Activated naive CD4-positive, alpha-beta T cell (primary cell): Measurements from ENCODE around the gene CDC14A.
"Not testable (repeated sequence)": the region's sequence is repeated elsewhere in the genome, so short reads cannot be mapped to it uniquely, and the experiment has no call there.

Experiments
- DNase-seq, 4 experiments: peaks; one replicate each; lab custom pipeline; 2025; lab: John Stamatoyannopoulos, UW

Gene CDC14A, protein sequence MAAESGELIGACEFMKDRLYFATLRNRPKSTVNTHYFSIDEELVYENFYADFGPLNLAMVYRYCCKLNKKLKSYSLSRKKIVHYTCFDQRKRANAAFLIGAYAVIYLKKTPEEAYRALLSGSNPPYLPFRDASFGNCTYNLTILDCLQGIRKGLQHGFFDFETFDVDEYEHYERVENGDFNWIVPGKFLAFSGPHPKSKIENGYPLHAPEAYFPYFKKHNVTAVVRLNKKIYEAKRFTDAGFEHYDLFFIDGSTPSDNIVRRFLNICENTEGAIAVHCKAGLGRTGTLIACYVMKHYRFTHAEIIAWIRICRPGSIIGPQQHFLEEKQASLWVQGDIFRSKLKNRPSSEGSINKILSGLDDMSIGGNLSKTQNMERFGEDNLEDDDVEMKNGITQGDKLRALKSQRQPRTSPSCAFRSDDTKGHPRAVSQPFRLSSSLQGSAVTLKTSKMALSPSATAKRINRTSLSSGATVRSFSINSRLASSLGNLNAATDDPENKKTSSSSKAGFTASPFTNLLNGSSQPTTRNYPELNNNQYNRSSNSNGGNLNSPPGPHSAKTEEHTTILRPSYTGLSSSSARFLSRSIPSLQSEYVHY

DNA sequence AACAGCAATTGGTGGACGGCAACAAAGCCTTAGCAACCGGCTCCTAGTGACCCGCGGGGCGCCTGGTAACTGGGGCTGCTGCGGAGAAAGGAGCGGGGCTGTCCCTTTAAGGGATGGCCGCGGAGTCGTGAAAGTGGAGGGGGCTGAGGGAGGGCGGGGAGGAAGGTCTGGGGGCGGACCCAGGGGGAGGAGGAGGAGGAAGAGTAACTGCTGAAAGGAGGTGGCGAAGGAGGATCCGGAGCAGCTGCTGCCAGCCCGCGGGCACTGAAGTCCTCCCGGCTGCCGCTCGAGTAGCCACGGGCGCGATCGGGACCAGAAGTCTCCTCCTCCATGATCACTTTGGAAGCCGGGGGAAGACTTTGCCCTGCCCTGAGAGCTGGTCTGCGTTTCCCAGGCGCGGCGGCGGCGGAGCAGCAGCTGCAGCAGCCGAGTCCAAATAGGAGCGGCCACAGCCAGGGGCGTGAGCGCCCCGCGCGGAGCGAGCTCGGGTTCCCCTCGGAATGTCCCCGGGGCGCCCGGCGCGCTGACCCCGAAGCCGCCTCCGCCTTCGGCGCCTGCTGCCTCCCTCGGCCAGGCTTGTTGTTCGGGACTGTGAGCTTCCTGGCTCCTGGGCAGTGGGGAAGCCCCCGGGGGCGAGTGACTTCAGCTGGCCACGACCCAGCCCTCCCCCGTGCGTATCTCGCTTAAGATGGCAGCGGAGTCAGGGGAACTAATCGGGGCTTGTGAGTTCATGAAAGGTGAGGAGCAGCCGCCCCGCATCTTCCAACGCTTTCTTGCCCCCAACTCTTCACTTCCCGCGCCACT lies at the start of gene CDC14A:
TSS of gene CDC14A (plus strand) at position 240 of the 804 bp plus-strand sequence. CDS start at position 689, 449 bp downstream.
- DNase-seq: peak; percentile 46 to 81 (median 60)

DNA sequence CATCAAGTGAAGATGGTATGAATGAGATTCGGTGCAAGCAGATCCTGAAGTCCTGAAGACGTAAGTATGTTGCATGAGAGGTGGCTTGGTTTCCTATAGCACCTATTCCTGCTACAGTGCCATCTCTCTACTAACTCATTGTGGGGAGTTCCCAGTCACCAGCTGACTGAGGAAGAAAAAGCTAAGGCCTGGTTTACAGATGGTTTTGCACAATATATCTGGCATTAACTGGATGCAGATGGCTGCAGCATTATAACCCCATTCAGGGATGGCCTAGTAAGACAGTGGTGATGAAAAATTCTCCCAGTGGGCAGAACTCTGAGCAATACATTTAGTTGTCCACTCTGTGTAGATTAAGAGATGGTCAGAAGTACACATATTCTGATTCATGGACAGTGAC lies 49.6 kb upstream of the CDC14A start:
- no peak for DNase-seq

DNA sequence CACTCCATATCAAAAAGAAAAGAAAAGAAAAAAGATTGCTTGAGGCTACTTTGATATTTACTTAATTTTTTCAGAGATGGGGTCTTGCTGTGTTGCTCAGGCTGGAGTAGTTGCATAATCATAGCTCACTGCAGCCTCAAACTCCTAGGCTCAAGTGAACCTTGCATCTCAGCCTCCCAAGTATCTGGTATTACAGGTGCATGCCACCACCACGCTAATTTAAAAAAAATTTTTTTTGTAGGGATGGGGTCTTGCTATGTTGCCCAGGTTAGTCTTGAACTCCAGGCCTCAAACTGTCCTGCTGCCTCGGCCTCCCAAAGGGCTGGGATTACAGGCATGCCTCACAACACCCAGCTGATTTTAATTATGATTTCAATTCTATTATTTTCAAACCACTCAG lies 48.1 kb upstream of the CDC14A start:
- no peak for DNase-seq

DNA sequence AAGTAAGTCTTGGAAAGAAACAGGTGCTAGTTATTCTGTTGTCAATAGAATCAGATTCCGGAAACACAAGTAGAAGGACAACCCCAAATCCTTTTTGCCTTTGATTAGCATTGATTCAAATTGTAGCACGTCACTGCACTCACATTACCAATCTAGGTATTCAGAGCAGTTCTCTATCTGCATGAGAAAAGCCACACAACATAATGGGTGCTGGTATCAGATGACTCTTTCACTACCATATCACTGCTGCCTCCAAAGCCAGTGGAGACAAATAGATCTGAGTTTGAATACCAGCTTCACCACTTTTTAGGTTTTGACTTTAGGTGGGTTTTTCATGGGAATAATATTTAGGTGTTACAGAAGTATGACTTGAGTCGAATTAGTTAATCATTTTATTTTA lies 47.4 kb upstream of the CDC14A start:
- DNase-seq: no peak

DNA sequence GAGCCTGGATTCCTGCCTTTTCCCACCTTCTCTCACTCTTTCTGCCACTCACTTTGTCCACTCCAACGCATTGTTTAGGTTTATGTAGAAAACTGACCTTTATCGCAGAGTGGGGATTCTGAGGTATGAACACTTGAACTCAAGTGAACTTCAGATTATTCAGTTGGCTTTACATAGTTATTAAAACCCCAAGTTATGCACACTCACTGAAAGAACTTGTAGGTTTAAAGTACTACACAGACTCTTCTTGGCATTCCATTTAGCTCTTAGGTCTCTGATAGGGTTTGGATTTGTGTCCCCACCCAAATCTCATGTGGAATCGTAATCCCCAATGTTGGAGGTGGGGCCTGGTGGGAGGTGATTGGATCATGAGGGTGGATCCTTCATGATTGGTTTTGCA lies 46.4 kb upstream of the CDC14A start:
- no peak for DNase-seq

DNA sequence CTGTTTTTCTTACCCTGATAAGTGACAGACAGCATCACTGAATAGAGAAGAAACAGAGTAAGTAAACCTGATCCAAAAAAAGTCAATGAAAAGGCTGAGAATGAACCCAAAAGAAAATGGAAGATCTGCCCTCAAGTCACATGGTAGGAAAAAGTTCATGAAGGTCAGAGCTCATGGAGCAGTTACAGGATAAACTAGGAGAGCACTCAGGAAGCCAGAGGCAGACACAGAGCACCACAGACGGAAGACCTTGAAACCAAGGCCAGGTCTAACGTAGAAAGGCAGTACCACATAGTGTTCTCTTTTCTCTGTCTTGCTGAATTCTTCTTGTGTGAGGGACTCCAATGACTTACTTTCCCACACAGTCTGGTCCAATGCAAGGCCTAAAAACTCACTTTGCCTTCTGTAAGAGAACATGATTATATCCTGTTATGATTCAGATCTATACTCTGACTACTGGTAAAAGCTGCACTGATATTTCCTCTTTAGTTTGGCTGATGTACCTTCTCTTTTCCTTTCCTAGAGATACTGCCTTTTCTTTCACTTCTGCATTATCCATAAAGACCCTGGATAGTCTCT lies 45.5 kb upstream of the CDC14A start:
- no peak for DNase-seq

DNA sequence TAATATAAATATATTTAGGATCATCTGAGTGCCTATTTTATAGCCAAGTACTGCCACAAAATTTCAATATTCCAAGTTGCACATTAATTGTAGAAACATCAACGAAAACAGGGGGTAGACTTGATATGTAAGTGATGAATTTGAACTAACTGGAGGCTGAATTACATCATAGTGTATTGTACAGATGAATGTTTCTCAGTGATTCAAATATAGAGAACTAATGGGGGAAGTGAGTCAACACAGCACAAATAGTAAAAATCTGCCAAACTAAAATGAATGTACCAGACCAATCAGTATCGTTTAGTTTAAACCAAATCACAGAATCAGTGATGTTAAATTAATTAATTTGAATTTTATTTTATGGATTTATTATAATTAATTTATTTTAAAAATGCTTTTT lies 43.5 kb upstream of the CDC14A start:
- DNase-seq: no peak

DNA sequence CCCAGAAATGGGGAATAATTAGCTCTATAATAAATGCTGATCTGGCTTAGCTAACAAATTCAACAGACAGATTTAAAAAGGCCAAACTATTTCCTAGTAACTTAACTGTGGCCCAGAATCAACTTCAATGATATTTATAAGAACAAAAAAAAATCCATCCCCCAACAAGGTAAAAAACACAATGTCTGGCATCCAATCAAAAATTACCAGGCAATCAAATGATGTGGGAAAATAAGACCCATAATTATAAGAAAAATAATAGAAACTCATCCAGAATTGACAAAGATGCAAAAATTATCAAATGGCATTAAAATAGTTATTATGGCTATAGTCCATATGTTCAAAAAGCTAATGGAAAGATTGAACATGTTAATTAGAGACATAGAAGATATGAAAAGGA lies 42.4 kb upstream of the CDC14A start:
- DNase-seq: no peak

DNA sequence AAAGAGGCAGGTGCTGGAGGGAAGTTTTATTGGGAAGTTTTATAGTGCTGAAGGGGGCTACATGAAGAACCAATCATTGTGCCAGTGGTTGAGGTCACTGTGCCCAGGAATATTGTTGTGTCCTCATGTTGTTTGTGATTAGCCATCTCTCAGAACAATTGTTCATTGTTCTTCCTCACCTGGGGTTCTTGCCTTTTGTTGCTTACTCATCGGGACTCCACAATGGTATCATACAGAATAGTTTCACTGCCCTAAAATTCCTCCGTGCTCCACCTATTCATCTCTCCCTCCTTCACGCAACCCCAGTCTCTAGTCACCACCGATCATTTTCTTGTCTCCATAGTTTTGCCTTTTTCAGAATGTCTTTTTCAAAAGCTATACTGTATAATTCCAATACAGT lies 38.9 kb upstream of the CDC14A start:
- no peak for DNase-seq

DNA sequence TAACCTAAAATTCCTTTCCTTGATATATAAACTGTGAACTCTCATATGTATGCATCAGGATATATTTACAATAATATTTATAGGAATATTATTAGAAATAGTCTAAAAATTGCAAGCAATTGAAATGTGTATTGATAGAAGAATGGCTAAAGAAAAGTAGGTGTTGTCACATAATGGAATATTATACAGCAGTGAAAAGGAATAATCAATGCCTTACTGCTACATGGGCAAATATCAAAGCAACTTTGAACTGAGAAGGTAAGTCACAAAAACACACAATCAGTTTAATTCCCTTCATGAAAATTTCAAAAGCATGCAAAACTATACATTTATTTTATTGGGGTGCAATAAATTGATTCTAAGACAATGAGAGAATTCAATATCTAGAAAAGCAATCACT lies 35.7 kb upstream of the CDC14A start:
- DNase-seq: no peak

DNA sequence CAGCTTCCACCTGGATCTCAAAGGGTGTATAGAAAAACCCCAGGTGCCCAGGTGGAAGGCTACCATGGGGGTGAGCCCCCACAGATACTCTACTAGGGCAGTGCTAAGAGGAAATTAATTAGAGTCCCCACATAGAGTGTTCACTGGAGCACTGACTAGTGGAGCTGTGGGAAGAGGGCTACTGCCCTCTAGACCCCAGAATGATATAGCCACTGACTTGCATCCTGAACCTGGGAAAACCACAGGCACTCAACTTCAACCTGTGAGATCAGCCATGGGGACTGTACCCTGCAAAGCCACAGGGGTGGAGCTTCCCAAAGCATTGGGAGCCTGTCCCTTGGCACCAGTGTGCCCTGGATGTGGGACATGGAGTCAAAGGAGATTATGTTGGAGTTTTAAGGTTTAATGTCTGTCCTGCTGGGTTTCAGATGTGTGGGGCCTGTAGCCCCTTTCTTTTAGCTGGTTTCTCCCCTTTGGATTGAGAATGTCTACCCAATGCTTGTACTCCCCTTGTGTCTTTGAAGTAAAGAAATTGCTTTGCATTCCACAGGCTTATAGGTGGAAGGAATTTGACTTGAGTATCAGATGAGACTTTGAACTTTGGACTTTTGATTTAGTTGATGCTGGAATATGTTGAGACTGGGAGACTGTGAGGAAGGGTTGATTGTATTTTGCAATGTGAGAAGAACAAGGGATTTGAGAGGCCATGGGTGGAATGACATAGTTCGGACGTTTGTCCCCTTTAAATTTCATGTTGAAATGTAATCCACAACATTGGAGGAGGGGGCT lies 31.8 kb upstream of the CDC14A start:
- DNase-seq: no peak

DNA sequence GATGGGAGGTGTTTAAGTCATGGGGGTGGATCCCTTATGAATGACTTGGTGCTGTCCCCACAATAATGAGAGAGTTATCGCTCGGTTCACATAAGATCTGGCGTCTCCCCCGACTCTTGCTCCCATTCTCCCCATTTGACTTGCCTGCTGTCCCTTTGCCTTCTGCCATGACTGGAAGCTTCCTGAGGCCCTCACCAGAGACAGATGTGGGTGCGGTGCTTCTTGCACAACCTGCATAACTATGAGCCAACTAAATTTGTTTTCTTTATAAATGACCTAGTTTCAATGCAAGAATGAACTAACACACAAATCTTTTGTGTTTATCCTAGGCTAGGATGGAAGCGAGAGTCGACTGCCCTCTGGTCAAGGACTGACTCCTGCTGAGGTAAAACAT lies 31.2 kb upstream of the CDC14A start:
- no peak for DNase-seq

DNA sequence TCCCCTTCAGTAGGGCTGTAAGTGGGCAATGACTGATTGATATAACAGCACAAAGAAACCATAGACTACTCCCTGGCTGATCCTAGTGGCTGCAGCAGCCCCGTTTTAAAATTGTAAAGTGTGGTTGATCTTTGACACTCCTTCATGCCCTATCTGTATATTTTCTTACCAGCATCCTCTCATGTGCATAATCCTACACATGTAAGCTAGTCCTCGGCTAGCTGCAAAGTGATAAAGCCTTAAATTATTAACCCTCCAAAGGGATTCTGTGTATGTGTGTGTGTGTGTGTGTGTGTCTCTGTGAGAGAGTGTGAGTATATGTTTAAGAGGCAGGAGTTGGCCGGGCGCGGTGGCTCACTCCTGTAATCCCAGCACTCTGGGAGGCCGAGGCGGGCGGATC lies 30.8 kb upstream of the CDC14A start:
- no peak for DNase-seq

DNA sequence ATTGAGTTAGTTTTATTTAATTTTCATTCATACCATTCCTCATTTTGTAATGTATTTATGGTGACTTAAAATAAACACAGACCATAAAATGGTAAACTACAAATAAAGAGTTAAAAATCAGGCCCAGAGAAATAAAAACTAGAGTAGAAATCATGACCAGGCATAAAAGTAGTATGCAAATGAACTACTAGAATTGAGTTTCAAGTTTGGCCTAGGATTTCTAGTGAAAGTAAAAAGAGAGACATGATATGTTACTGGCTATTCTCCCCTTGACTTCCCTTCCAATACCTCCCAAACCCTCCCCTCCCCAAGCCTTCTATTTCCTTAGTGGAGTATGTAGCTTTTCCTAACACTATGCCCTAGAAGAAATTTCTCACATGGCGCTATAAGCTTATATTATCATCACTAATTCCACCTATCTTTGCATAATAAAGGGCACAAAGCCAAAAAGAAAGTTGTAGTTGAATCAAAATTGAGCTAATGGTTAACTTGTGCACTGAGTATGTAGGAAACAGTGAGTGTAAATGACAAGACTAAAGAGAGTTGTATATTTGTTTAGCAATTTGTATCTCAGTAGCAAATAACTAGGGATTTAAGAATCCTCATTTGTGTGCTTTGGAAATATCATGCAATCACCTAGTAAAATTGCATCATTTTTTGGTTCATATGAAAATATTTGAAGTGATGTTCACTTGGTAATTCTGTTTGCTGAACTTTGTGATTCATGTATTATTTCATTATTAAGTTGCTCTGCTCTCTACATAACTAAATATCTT lies 29.7 kb upstream of the CDC14A start:
- no peak for DNase-seq

DNA sequence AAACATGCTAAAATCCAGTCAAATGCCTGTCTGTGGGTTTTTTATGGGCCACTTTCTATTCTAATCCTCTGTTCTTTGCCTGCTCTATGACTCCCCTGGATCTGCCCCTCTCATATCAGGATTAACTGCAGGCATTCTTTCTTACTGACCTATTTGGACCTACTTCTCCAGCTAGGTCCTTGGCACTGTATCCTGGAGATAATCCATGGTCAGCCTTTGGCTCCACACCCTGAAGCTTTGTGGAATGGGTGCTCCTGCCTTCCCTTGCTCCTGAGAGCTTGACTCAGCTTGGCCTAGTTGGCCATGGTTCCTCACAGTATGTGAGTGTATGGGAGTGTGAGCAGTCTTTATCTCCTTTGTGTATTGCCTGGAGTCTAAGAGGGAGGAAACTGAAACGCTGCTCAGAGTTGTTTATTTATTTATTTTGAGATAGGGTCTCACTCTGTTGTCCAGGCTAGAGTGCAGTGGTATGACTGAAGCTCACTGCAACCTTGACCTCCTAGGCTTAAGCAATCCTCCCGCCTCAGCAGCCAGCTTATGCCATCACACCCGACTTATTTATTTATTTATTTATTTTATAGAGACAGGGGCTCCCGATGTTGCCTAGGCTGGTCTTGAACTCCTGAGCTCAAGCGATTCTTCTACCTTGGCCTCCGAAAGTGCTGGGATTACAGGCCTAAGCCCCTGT lies 28.7 kb upstream of the CDC14A start:
- no peak for DNase-seq

DNA sequence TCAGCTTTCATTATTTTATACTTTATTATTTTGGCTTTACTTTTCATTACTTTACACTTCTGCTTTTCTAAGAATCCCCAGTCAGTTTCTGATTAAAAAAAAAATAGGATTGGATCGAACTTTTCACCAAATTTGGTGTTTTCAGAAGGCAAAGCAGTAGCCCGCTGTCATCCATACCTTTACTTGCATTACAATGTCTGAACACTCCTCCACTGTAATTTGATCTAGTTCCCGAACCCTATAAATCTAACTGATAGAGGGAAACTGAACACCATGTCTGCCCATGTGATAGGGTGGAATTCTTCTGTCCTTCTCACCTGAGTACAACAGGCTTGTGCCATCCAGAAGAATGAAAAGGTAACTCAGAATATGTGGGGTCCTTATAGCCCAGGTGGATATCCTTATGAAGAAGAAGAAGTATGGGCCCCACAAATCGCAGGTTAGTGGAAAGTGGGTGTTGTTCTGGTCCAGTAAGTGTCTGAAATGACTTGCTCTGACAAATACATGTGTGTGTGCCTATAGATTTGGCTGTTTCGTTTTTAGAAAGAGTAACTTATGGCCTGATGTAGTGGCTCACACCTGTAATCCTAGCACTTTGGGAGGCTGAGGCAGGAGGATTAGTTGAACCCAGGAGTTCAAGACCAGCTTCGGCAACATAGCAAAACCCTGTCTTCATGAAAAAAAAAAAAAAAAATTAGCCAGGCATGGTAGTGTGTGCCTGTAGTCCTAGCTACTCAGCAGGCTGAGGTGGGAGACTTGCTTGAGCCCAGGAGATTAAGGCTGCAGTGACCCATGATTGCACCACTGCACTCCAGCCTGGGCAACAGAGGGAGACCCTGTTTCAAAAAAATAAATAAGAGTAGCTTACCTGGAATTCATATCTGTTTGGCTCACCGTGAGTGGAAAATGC lies 26.6 kb upstream of the CDC14A start:
- no peak for DNase-seq

DNA sequence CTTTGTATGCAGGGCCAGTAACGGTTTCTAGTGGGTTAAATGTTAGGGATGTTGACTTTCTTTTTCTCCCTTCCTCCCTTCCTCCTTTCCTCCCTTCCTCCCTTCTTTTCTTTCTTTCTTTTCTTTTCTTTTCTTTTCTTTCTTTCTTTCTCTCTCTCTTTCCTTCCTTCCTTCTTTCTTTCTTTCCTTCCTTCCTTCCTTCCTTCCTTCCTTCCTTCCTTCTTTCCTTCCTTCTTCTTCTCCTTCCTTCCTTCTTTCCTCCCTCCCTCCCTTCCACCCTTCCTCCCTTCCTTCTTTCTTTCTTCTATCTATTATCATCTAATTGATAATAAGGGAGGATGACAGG lies 26.0 kb upstream of the CDC14A start:
- DNase-seq: not testable (repeated sequence)

DNA sequence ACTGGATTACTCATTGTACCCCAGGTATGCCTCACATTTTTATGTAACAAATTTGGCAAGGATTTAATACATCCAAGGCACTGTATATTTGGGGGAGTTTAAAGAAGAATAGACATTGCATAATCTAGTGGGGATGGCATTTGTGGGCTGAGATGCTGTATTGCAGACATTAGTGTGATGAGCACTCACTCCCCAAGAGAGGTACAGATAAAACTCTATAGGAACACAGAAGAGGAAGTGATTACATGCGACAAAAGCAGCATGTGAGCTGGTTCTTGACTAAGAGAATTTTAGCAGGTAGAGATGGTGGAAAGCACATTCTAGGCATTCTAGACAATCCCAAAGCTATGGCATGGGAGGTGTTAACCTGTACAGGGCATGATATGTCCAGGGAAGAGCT lies 24.2 kb upstream of the CDC14A start:
- no peak for DNase-seq

DNA sequence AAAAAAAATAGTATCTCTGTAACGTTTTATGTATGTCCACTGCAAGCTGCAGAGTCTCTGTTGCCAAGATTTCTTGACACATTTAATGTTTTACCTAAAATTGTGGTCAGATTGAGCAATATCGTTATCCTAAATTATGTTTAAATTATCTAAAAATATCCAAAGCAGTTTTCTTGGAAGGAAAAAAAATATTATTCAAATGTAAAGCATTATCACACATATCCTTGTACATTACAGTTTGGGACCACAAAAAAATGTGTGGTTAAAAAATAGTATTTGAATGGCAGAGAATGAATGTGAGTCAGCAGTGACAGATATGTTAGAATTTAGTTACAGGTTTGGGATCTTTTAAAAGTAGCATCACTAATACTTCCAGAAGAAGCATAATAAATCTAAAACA lies 21.2 kb upstream of the CDC14A start:
- not testable (repeated sequence) for DNase-seq
